C4-2B (cell line): Measurements from ENCODE around the gene KCNAB1.

Source experiments
- ZFX ChIP-seq: fragments of 450-650 bp; IDR thresholded peaks from 2 replicates; pipeline ENCODE4 v1.6.1; 2017
- TF ChIP-seq, protein P1 (sequence below): fragments of 450-650 bp; conservative IDR thresholded peaks from 2 replicates; pipeline ENCODE4 v1.5.1; 2017; ENCODE audit warnings: mild to moderate bottlenecking

DNA sequence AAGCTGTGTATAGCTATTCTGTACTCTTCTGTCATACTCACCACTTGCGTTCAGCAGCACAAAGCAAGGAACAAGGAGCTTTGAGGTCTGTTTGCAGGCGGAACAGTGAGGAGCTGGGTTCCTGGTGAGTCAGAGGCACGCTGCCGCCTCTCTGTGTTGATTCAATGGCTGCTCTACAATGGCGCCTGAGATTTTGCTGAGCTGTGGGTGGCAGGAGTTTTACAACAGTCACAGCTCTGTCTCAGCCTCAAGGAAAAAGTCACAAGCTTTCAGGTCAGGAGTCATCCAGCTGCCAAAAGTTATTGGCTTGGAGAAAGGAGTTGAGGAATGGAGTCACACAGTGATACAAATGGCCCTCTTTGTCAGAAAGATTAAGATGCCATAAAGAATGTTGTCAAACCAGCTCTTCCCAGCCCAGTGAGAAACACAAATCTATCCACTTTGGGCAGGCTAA is 336.4 kb downstream of the KCNAB1 start:
- TF ChIP-seq, protein P1, sequence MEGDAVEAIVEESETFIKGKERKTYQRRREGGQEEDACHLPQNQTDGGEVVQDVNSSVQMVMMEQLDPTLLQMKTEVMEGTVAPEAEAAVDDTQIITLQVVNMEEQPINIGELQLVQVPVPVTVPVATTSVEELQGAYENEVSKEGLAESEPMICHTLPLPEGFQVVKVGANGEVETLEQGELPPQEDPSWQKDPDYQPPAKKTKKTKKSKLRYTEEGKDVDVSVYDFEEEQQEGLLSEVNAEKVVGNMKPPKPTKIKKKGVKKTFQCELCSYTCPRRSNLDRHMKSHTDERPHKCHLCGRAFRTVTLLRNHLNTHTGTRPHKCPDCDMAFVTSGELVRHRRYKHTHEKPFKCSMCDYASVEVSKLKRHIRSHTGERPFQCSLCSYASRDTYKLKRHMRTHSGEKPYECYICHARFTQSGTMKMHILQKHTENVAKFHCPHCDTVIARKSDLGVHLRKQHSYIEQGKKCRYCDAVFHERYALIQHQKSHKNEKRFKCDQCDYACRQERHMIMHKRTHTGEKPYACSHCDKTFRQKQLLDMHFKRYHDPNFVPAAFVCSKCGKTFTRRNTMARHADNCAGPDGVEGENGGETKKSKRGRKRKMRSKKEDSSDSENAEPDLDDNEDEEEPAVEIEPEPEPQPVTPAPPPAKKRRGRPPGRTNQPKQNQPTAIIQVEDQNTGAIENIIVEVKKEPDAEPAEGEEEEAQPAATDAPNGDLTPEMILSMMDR = no peak
- no peak for TF ChIP-seq ZFX
